ENCODE results near the gene RNF212.

Gene RNF212

GRCh38 chr4:1087371-1087770 lies 26.0 kb downstream of the RNF212 start:
- DNase-seq: no peak

- DNase-seq: no peak
These were observed 27.4 kb downstream of the RNF212 start for GRCh38 chr4:1086011-1086410.

- DNase-seq: no peak
These were observed 28.0 kb downstream of the RNF212 start for GRCh38 chr4:1085404-1085799.

GRCh38 chr4:1084796-1085403 lies 28.5 kb downstream of the RNF212 start:
- DNase-seq: no peak

- no peak for DNase-seq
These were observed 29.0 kb downstream of the RNF212 start for GRCh38 chr4:1084394-1084793.

GRCh38 chr4:1082215-1083182 lies 30.9 kb downstream of the RNF212 start:
- peak; percentile 85 for DNase-seq

- DNase-seq: peak; percentile 51
These were observed 31.7 kb downstream of the RNF212 start for GRCh38 chr4:1081689-1082040.

- no peak for DNase-seq
These were observed 32.2 kb downstream of the RNF212 start for GRCh38 chr4:1080961-1081688.

GRCh38 chr4:1080432-1080831 lies 32.9 kb downstream of the RNF212 start:
- no peak for DNase-seq

GRCh38 chr4:1079711-1080265 lies 33.6 kb downstream of the RNF212 start:
- no peak for DNase-seq

GRCh38 chr4:1078490-1078889 lies 34.9 kb downstream of the RNF212 start:
- no peak for DNase-seq

GRCh38 chr4:1077711-1078477 lies 35.5 kb downstream of the RNF212 start:
- DNase-seq: no peak

- no peak for DNase-seq
These were observed 37.3 kb downstream of the RNF212 start for GRCh38 chr4:1075809-1076699.

GRCh38 chr4:1075225-1075624 lies 38.1 kb downstream of the RNF212 start:
- DNase-seq: no peak

GRCh38 chr4:1074077-1074476 lies 39.3 kb downstream of the RNF212 start:
- no peak for DNase-seq

GRCh38 chr4:1072830-1073446 lies 40.4 kb downstream of the RNF212 start:
- peak; percentile 59 for DNase-seq

- DNase-seq: no peak
These were observed 44.0 kb downstream of the RNF212 start for GRCh38 chr4:1069394-1069793.

- no peak for DNase-seq
These were observed 47.6 kb downstream of the RNF212 start for GRCh38 chr4:1065732-1066131.

- no peak for DNase-seq
These were observed 50.9 kb downstream of the RNF212 start for GRCh38 chr4:1062419-1062818.

- DNase-seq: no peak
These were observed 51.6 kb downstream of the RNF212 start for GRCh38 chr4:1061760-1062159.
